HG03097 (cell line): ENCODE results near the gene POLR3C.

Experiments used
- ATAC-seq: cut with Tn5 transposase; IDR thresholded peaks from one replicate; pipeline ENCODE4 v1.9.1; 2021; ENCODE audit not compliant: unreplicated experiment, low FRiP score

The POLR3C gene

GRCh38 chr1:145859491-145860023 is 35.6 kb downstream of the POLR3C start:
- ATAC-seq: peak; percentile 61

- ATAC-seq: no peak
Observed at GRCh38 chr1:145863282-145864018, 39.5 kb downstream of the POLR3C start.

GRCh38 chr1:145868232-145868631 is 44.2 kb downstream of the POLR3C start:
- no peak for ATAC-seq

- ATAC-seq: no peak
Observed at GRCh38 chr1:145871994-145872924, 48.3 kb downstream of the POLR3C start.

GRCh38 chr1:145874646-145875045 is 50.6 kb downstream of the POLR3C start:
- no peak for ATAC-seq

GRCh38 chr1:145877923-145878486 is 54.0 kb downstream of the POLR3C start:
- no peak for ATAC-seq

- no peak for ATAC-seq
Observed at GRCh38 chr1:145878724-145879123, 54.7 kb downstream of the POLR3C start.

- ATAC-seq: no peak
Observed at GRCh38 chr1:145879775-145880174, 55.8 kb downstream of the POLR3C start.

- ATAC-seq: no peak
Observed at GRCh38 chr1:145884675-145885074, 60.7 kb downstream of the POLR3C start.

- peak; percentile 97 for ATAC-seq
Observed at GRCh38 chr1:145885738-145886287, 61.8 kb downstream of the POLR3C start, which contains the start of gene ANKRD35. Gene ANKRD35 (minus strand): TSS chr1:145885866. CDS start chr1:145885758, 108 bp downstream.

- ATAC-seq: no peak
Observed at GRCh38 chr1:145886390-145886789, 62.4 kb downstream of the POLR3C start.

- ATAC-seq: no peak
Observed at GRCh38 chr1:145886816-145887215, 62.8 kb downstream of the POLR3C start.

GRCh38 chr1:145887631-145888030 is 63.6 kb downstream of the POLR3C start:
- ATAC-seq: no peak

GRCh38 chr1:145889722-145890121 is 65.7 kb downstream of the POLR3C start:
- ATAC-seq: no peak

- ATAC-seq: no peak
Observed at GRCh38 chr1:145891143-145891542, 67.1 kb downstream of the POLR3C start.

GRCh38 chr1:145891587-145892485 is 67.8 kb downstream of the POLR3C start:
- ATAC-seq: no peak

GRCh38 chr1:145892486-145893087 is 68.6 kb downstream of the POLR3C start:
- no peak for ATAC-seq

- no peak for ATAC-seq
Observed at GRCh38 chr1:145893306-145894055, 69.5 kb downstream of the POLR3C start.
